HCT116 (cell line): ENCODE results near the gene NINJ1. TPM values are rescaled to one million over a fixed set of nuclear protein-coding genes. Genes with fewer than 3 reads are reported as not detected.
A peak's percentile ranks its signal among the peaks of the same experiment; 100 is the strongest.

Source experiments
- ATAC-seq: fragments of 200-7000 bp; cut with Tn5 transposase; 2 replicates; pipeline ENCODE4 v1.9.1; 2020; ENCODE audit warnings: mild to moderate bottlenecking, moderate library complexity
- Bru-seq: library from RNA; stranded (reverse); fragments of 400-500 nt; gene quantifications from one replicate; lab custom pipeline; 2021; lab: Mats Ljungman, UMichigan
- BruChase-seq, 2 experiments: library from RNA; stranded (reverse); fragments of 400-500 nt; gene quantifications; one replicate each; lab custom pipeline; 2021; lab: Mats Ljungman, UMichigan
- BruUV-seq: library from RNA; stranded (reverse); fragments of 400-500 nt; replicated peaks from 2 replicates; lab custom pipeline; 2021; lab: Mats Ljungman, UMichigan
- CTCF ChIA-PET: fragments of 300-600 bp; sonication (Branson Sonifier 250); formaldehyde crosslinking; loops from one replicate; lab custom pipeline; 2021; ENCODE audit warnings: antibody characterized with exemption; lab: Charles Lee
- POLR2A ChIA-PET: fragments of 300-600, 350-600 bp; sonication (Branson Sonifier 250); formaldehyde crosslinking; loops from one replicate; lab custom pipeline; 2021; ENCODE audit warnings: antibody characterized with exemption; lab: Charles Lee
- RAD21 ChIA-PET, 2 experiments: fragments of 300-600 bp; sonication (Branson Sonifier 250); formaldehyde crosslinking; loops; one replicate each; lab custom pipeline; 2023; ENCODE audit warnings: low total read pairs in 2 of 2; ENCODE audit not compliant: uncharacterized antibody in 2 of 2, unreplicated experiment in 2 of 2, low non-redundant PET in 1 of 2; lab: Charles Lee
- DNase-seq: peaks from one replicate; pipeline ENCODE4 v3.0.0-alpha.2; 2010; ENCODE audit warnings: low read depth, low spot score
- H2AFZ ChIP-seq: fragments of 200-600 bp; shearing (Covaris generic), sonication (generic); 2 replicates; pipeline ENCODE4 v1.6.1; 2017; ENCODE audit warnings: low read depth, mixed run types, mixed read lengths, antibody characterized with exemption, low read length; ENCODE audit not compliant: poor library complexity, severe bottlenecking
- H3K27ac ChIP-seq: 2 replicates; pipeline ENCODE4 v1.5.1; 2012; ENCODE audit warnings: low read depth, low read length
- H3K27me3 ChIP-seq: fragments of 200-600 bp; sonication (generic); 2 replicates; pipeline ENCODE4 v1.6.1; 2016; ENCODE audit warnings: mixed run types, low read length, mixed read lengths; ENCODE audit not compliant: insufficient read depth
- H3K36me3 ChIP-seq, 2 experiments: fragments of 200-500 bp in 1 of 2; fragments of 200-600 bp in 1 of 2; sonication (Bioruptor generic) in 1 of 2; sonication (generic) in 1 of 2; 2 replicates each; pipeline versions ENCODE4 v1.5.1 to v1.6.1; 2014 to 2016; ENCODE audit warnings: low read length in 2 of 2, inconsistent platforms in 1 of 2, mixed read lengths in 1 of 2, mixed run types in 1 of 2; ENCODE audit not compliant: insufficient read depth in 2 of 2, control insufficient read depth in 1 of 2
- H3K4me1 ChIP-seq, 2 experiments: fragments of 200-600 bp in 1 of 2; sonication (generic) in 1 of 2; 2 replicates each; pipeline versions ENCODE4 v1.5.1 to v1.6.1; 2012 to 2017; ENCODE audit warnings: low read length in 2 of 2, inconsistent platforms in 1 of 2, mild to moderate bottlenecking in 1 of 2, mixed read lengths in 1 of 2, mixed run types in 1 of 2, moderate library complexity in 1 of 2; ENCODE audit not compliant: insufficient read depth in 2 of 2, control insufficient read depth in 1 of 2
- H3K4me2 ChIP-seq: fragments of 200-600 bp; sonication (generic); 2 replicates; pipeline ENCODE4 v1.6.1; 2017; ENCODE audit warnings: mixed run types, low read length, mixed read lengths
- H3K4me3 ChIP-seq, 2 experiments: fragments of 200-600 bp in 1 of 2; sonication (generic) in 1 of 2; replicated peaks in 1 of 2; 2 replicates each; pipeline ENCODE4 v1.5.1; 2011 to 2016; ENCODE audit warnings: low read length in 2 of 2, control low read depth in 1 of 2, low read depth in 1 of 2, mild to moderate bottlenecking in 1 of 2, mixed read lengths in 1 of 2, mixed run types in 1 of 2
- H3K79me2 ChIP-seq: fragments of 200-600 bp; sonication (generic); 2 replicates; pipeline ENCODE4 v1.6.1; 2017; ENCODE audit warnings: mild to moderate bottlenecking, mixed run types, low read length, moderate library complexity, mixed read lengths; ENCODE audit not compliant: insufficient read depth
- H3K9ac ChIP-seq: fragments of 200-600 bp; sonication (generic); 2 replicates; pipeline ENCODE4 v1.6.1; 2016; ENCODE audit warnings: low read length, mixed read lengths
- H3K9me2 ChIP-seq: fragments of 200-600 bp; sonication (generic), shearing (Covaris generic); 2 replicates; pipeline ENCODE4 v1.6.1; 2017; ENCODE audit warnings: mixed run types, mild to moderate bottlenecking, moderate library complexity; ENCODE audit not compliant: insufficient read depth
- H3K9me3 ChIP-seq, 2 experiments: fragments of 200-500 bp in 1 of 2; fragments of 200-600 bp in 1 of 2; sonication (Bioruptor generic) in 1 of 2; sonication (generic) in 1 of 2; 2 replicates each; pipeline ENCODE4 v1.6.1; 2014 to 2017; ENCODE audit warnings: low read length in 2 of 2, mixed read lengths in 2 of 2, inconsistent platforms in 1 of 2, low read depth in 1 of 2, mild to moderate bottlenecking in 1 of 2, mixed run types in 1 of 2, moderate library complexity in 1 of 2; ENCODE audit not compliant: control insufficient read depth in 1 of 2, insufficient read depth in 1 of 2
- H4K20me1 ChIP-seq: fragments of 200-600 bp; sonication (generic), shearing (Covaris generic); 2 replicates; pipeline ENCODE4 v1.6.1; 2017; ENCODE audit warnings: mixed run types, mild to moderate bottlenecking, moderate library complexity; ENCODE audit not compliant: insufficient read depth
- EGR1 ChIP-seq: IDR thresholded peaks from 2 replicates; pipeline ENCODE4 v1.6.1; 2012; ENCODE audit warnings: low read depth
- EZH2 ChIP-seq: fragments of 200-600 bp; sonication (generic); IDR thresholded peaks from 2 replicates; pipeline ENCODE4 v1.6.1; 2017; ENCODE audit warnings: antibody characterized with exemption, mixed run types
- EZH2phosphoT487 ChIP-seq: fragments of 200-600 bp; IDR thresholded peaks from 2 replicates; pipeline ENCODE4 v1.6.1; 2018; ENCODE audit warnings: antibody characterized with exemption, borderline replicate concordance
- POLR2A ChIP-seq: IDR thresholded peaks from 2 replicates; pipeline ENCODE4 v1.7.0; 2011; ENCODE audit warnings: borderline replicate concordance; ENCODE audit not compliant: insufficient read depth, insufficient read length; ENCODE audit errors: extremely low read depth
- POLR2AphosphoS5 ChIP-seq: IDR thresholded peaks from 2 replicates; pipeline ENCODE4 v1.6.1; 2011; ENCODE audit warnings: mild to moderate bottlenecking, low read depth, low read length, moderate library complexity
- TCF7L2 ChIP-seq: IDR thresholded peaks from 2 replicates; pipeline ENCODE4 v1.7.0; 2011; ENCODE audit warnings: borderline replicate concordance, inconsistent platforms; ENCODE audit not compliant: insufficient read depth, insufficient read length; ENCODE audit errors: extremely low read depth
- ZBTB33 ChIP-seq: IDR thresholded peaks from 2 replicates; pipeline ENCODE4 v1.6.1; 2011; ENCODE audit warnings: mild to moderate bottlenecking, low read length, moderate library complexity; ENCODE audit not compliant: insufficient replicate concordance; ENCODE audit errors: extremely low read depth
- ZFX ChIP-seq: fragments of 450-650 bp; IDR thresholded peaks from 2 replicates; pipeline ENCODE4 v1.6.1; 2017
- intact Hi-C: fragments of 100-400 bp; cut with micrococcal nuclease; formaldehyde crosslinking; loops from 2 replicates; pipeline ENCODE4 v1.10.0; 2022
- long read RNA-seq: library from polyadenylated mRNA; unstranded; transcript quantifications from one replicate; pipeline ENCODE4 v2.0.0, GENCODE V29; 2021; ENCODE audit not compliant: unreplicated experiment
- polyA plus RNA-seq: library from polyadenylated mRNA; unstranded; fragments of >200 nt; gene quantifications from 2 replicates; pipeline ENCODE4 v1.2.1, GENCODE V29; 2012; ENCODE audit warnings: missing spikeins
- total RNA-seq: library from RNA; stranded (reverse); gene quantifications from one replicate; pipeline ENCODE4 v1.2.1, GENCODE V29; 2021; ENCODE audit not compliant: unreplicated experiment

NINJ1 gene
- total RNA-seq, result 34.4 TPM
- 61.5 and 66.1 TPM in 2 replicates for polyA plus RNA-seq
- Bru-seq, nascent RNA, result percentile 58 among the genes with signal in this experiment
- BruChase-seq, experiment 1, labeled RNA remaining after a 6-hour chase, result percentile 54 among the genes with signal in this experiment
- BruChase-seq, experiment 2, labeled RNA remaining after a 2-hour chase, result percentile 54 among the genes with signal in this experiment
- long read RNA-seq, transcript NINJ1-201 (4 exons, 1,281 nt), result major isoform, 49 of 74 reads
- long read RNA-seq, partial matches to known transcripts, result 9 of 74 reads
- long read RNA-seq, other reads (novel, unspliced or antisense), result 13 of 74 reads

- H3K4me2 ChIP-seq, result peak within 1 kb of the TSS; percentile 100
- POLR2A ChIA-PET, result interaction anchor here (0.9 to 1.6 kb wide), 6 partner anchors 8 to 36 kb away, joined by 3 to 7 read pairs (median 3); no protein-coding TSS in a partner anchor
- intact Hi-C loops, result no loop called here
- ATAC-seq (peak; percentile 88), DNase-seq (peak; percentile 4)
- H3K36me3 ChIP-seq, result no peaks in the 10 kb centered on the region
- H3K9ac ChIP-seq, result peak within 1 kb of the TSS; percentile 87
- no peaks in the 10 kb centered on the region for H3K9me2 ChIP-seq
- CTCF ChIA-PET, result interaction anchor here (0.9 to 1.0 kb wide), 3 partner anchors 14 to 27 kb away, joined by 3 to 4 read pairs (median 3); no protein-coding TSS in a partner anchor
- peak within 1 kb of the TSS; percentile 18 for H2AFZ ChIP-seq
- peaks cover 22% of the 10 kb centered on the region; the same call in 1 of the 2 replicates for H3K79me2 ChIP-seq
- H3K27me3 ChIP-seq, result no peaks in the 10 kb centered on the region
- no peak for TF ChIP-seq EZH2
- no peak for TF ChIP-seq EZH2phosphoT487
- TF ChIP-seq ZFX, result peak; percentile 86; the same call in 1 of the 2 replicates
- TF ChIP-seq EGR1, result no peak
- TF ChIP-seq TCF7L2, result peak; percentile 21
- TF ChIP-seq POLR2AphosphoS5, result peak; percentile 82
- no peak for TF ChIP-seq ZBTB33
- no peak for TF ChIP-seq POLR2A
- no peaks in the 10 kb centered on the region for H3K9me3 ChIP-seq
- peak within 1 kb of the TSS; percentile 73 to 87 for H3K4me3 ChIP-seq
- H4K20me1 ChIP-seq, result no peaks in the 10 kb centered on the region
- no TSS peak for BruUV-seq
- RAD21 ChIA-PET, result no interaction called here
- H3K4me1 ChIP-seq, result peaks cover 17 to 25% of the 10 kb centered on the region in 2 experiments
- H3K27ac ChIP-seq, result peak within 1 kb of the TSS; percentile 83
These were observed at the start of gene NINJ1 for GRCh38 chr9:93134015-93134739. NINJ1 (minus strand) TSS chr9:93134251; CDS start chr9:93134217, 34 bp downstream.
